ENCODE measurements around the gene TMEM86A. TPM values are rescaled to one million over a fixed set of nuclear protein-coding genes. Genes with fewer than 3 reads are reported as not detected.
A peak's percentile ranks its signal among the peaks of the same experiment; 100 is the strongest.

The TMEM86A gene
- polyA plus RNA-seq, 2 of the 4 experiments (the other 2 are of a cell fraction) = 0.10 to 0.41 TPM

GRCh38 chr11:18749681-18750319 lies 51.2 kb downstream of the TMEM86A start:
- ChIA-PET CTCF (interaction anchor here (0.8 to 7.2 kb wide), 6 partner anchors 15 to 634 kb away, joined by 3 to 51 read pairs (median 6); no protein-coding TSS in a partner anchor), POLR2A (no interaction called here)
- ATAC-seq (peak; percentile 75 to 88), FAIRE-seq (no peak), DNase-seq (ENCODE audit: low read depth in 1 of 2, low spot score in 1 of 2) (peak; percentile 37 to 53)
- Histone ChIP-seq H3K9me3 (no peaks in the 10 kb centered on the region), H3K4me1 (peaks cover 15% of the 10 kb centered on the region; the same call in 2 of the 3 replicates), H3K27ac (peak overlapping the region; percentile 59 to 81), H3K4me3 (no peak overlapping the region), H3K4me2 (peak overlapping the region; percentile 40)
- WGBS (ENCODE audit: missing lambda C conversion rate) = 57% methylated on average over 12 of the region's 12 CpGs
- no peak for TF ChIP-seq FOSL2 (IDR thresholded peaks at IDR 0.05)
- peak; percentile 54 for TF ChIP-seq FOSL2 (CRISPR knock-in tag; IDR thresholded peaks at IDR 0.05)
- no peak for TF ChIP-seq HEYL (CRISPR knock-in tag; IDR thresholded peaks at IDR 0.05)

- Histone ChIP-seq H3K4me2 (no peak overlapping the region), H3K9me3 (no peaks in the 10 kb centered on the region), H3K4me1 (peaks cover 15% of the 10 kb centered on the region; the same call in 2 of the 3 replicates), H3K27ac (no peak overlapping the region), H3K4me3 (no peak overlapping the region)
- CTCF ChIA-PET = interaction anchor here (0.9 to 7.2 kb wide), 5 partner anchors 12 to 645 kb away, joined by 3 to 51 read pairs (median 4); partner anchors contain the start of gene SAAL1
- POLR2A ChIA-PET = no interaction called here
- TF ChIP-seq HOXB5 (CRISPR knock-in tag; IDR thresholded peaks at IDR 0.05) (no peak), ESRRA (IDR thresholded peaks at IDR 0.05; ENCODE audit: borderline replicate concordance, low read length) (no peak), JUNB (IDR thresholded peaks at IDR 0.05) (no peak), KDM1A (IDR thresholded peaks at IDR 0.05; ENCODE audit: low read depth) (no peak), HES2 (IDR thresholded peaks at IDR 0.05) (no peak), ATOH8 (CRISPR knock-in tag; IDR thresholded peaks at IDR 0.05; ENCODE audit: low read depth) (no peak), HOXA7 (CRISPR knock-in tag; IDR thresholded peaks at IDR 0.05) (no peak), MAX (IDR thresholded peaks at IDR 0.05) (no peak), SREBF2 (IDR thresholded peaks at IDR 0.05) (no peak), HOXB13 (CRISPR knock-in tag; IDR thresholded peaks at IDR 0.05; ENCODE audit: low read depth) (no peak), CTCF (IDR thresholded peaks at IDR 0.05) (no peak), CEBPB (IDR thresholded peaks at IDR 0.05) (no peak), BHLHE40 (IDR thresholded peaks at IDR 0.05; ENCODE audit: low read depth, low read length) (no peak), MAZ (IDR thresholded peaks at IDR 0.05; ENCODE audit: borderline replicate concordance, low read depth, low read length) (no peak), FOSL2 (IDR thresholded peaks at IDR 0.05) (no peak), FOSL2 (CRISPR knock-in tag; IDR thresholded peaks at IDR 0.05) (no peak), ZSCAN20 (CRISPR knock-in tag; IDR thresholded peaks at IDR 0.05) (no peak), PHF8 (IDR thresholded peaks at IDR 0.05; ENCODE audit: borderline replicate concordance, low read depth) (no peak), CBX8 (IDR thresholded peaks at IDR 0.05) (no peak), RCOR1 (IDR thresholded peaks at IDR 0.05; ENCODE audit: low read depth, low read length) (no peak)
- ATAC-seq = no peak
- WGBS (ENCODE audit: missing lambda C conversion rate) = 85% methylated on average over 3 of the region's 3 CpGs
- DNase-seq (ENCODE audit: low read depth in 1 of 2, low spot score in 1 of 2) = no peak
- FAIRE-seq = no peak
These were observed 52.4 kb downstream of the TMEM86A start for GRCh38 chr11:18750944-18751343.

- Histone ChIP-seq H3K27ac (no peak overlapping the region), H3K4me1 (peaks cover 15% of the 10 kb centered on the region; the same call in 2 of the 3 replicates), H3K9me3 (no peaks in the 10 kb centered on the region), H3K4me2 (no peak overlapping the region), H3K4me3 (no peak overlapping the region)
- POLR2A ChIA-PET = no interaction called here
- CTCF ChIA-PET = interaction anchor here (0.8 to 7.2 kb wide), 8 partner anchors 9 to 647 kb away, joined by 3 to 51 read pairs (median 3); partner anchors contain the start of gene SAAL1
- WGBS (ENCODE audit: missing lambda C conversion rate) = 52% methylated on average over 3 of the region's 3 CpGs
- FAIRE-seq (no peak), DNase-seq (ENCODE audit: low read depth in 1 of 2, low spot score in 1 of 2) (no peak), ATAC-seq (no peak)
- TF ChIP-seq MAX (IDR thresholded peaks at IDR 0.05) (no peak), EP300 (IDR thresholded peaks at IDR 0.05) (no peak), EHMT2 (IDR thresholded peaks at IDR 0.05; ENCODE audit: low read depth) (no peak), CTCF (IDR thresholded peaks at IDR 0.05) (no peak), RCOR1 (IDR thresholded peaks at IDR 0.05; ENCODE audit: low read depth, low read length) (no peak), ESRRA (IDR thresholded peaks at IDR 0.05; ENCODE audit: borderline replicate concordance, low read length) (no peak)
These were observed 53.9 kb downstream of the TMEM86A start for GRCh38 chr11:18752502-18752901.
